Panc1 (cell line): ENCODE measurements around the gene NUMB. TPM values are rescaled to one million over a fixed set of nuclear protein-coding genes. Genes with fewer than 3 reads are reported as not detected.

Experiments
- ATAC-seq: fragments of 200-7000 bp; cut with Tn5 transposase; 2 replicates; pipeline ENCODE4 v1.9.1; 2020; ENCODE audit warnings: mild to moderate bottlenecking, moderate library complexity
- BruUV-seq: library from RNA; stranded (reverse); fragments of 400-500 nt; replicated peaks from 2 replicates; lab custom pipeline; 2021; lab: Mats Ljungman, UMichigan
- CTCF ChIA-PET: fragments of 300-600 bp; sonication (Branson Sonifier 250); formaldehyde crosslinking; loops from one replicate; lab custom pipeline; 2022; ENCODE audit warnings: antibody characterized with exemption; lab: Charles Lee
- POLR2A ChIA-PET: fragments of 300-600 bp; sonication (Branson Sonifier 250); formaldehyde crosslinking; loops from one replicate; lab custom pipeline; 2022; ENCODE audit warnings: antibody characterized with exemption; lab: Charles Lee
- DNase-seq: peaks from one replicate; pipeline ENCODE4 v3.0.0-alpha.2; 2010; ENCODE audit warnings: low read depth, low spot score
- H3K27ac ChIP-seq: 2 replicates; pipeline ENCODE4 v1.5.1; 2011; ENCODE audit warnings: mild to moderate bottlenecking, low read length, inconsistent platforms
- H3K27me3 ChIP-seq: fragments of 200-500 bp; sonication (Bioruptor generic); 2 replicates; pipeline ENCODE4 v1.6.0; 2014; ENCODE audit warnings: low read length, inconsistent platforms; ENCODE audit not compliant: control insufficient read depth, insufficient read depth
- H3K36me3 ChIP-seq: fragments of 200-500 bp; sonication (Bioruptor generic); 2 replicates; pipeline ENCODE4 v1.5.1; 2014; ENCODE audit warnings: inconsistent platforms, mild to moderate bottlenecking, low read length, moderate library complexity; ENCODE audit not compliant: control insufficient read depth, insufficient read depth
- H3K4me1 ChIP-seq: 2 replicates; pipeline ENCODE4 v1.5.1; 2011; ENCODE audit warnings: inconsistent platforms, mild to moderate bottlenecking, low read length, moderate library complexity; ENCODE audit not compliant: control insufficient read depth, insufficient read depth
- H3K4me3 ChIP-seq, 2 experiments: 2 replicates each; pipeline ENCODE4 v1.5.1; 2011 to 2012; ENCODE audit warnings: low read depth in 2 of 2, low read length in 2 of 2, mild to moderate bottlenecking in 2 of 2, inconsistent platforms in 1 of 2, moderate library complexity in 1 of 2
- H3K9me3 ChIP-seq: fragments of 200-500 bp; sonication (Bioruptor generic); 2 replicates; pipeline ENCODE4 v1.5.1; 2014; ENCODE audit warnings: low read depth, mild to moderate bottlenecking, inconsistent platforms, low read length, moderate library complexity; ENCODE audit not compliant: control insufficient read depth, insufficient read depth
- CTCF ChIP-seq: fragments of 450-650 bp; IDR thresholded peaks from 2 replicates; pipeline ENCODE4 v1.5.1; 2017; ENCODE audit warnings: mild to moderate bottlenecking
- POLR2AphosphoS5 ChIP-seq: IDR thresholded peaks from 2 replicates; pipeline ENCODE4 v1.6.1; 2012; ENCODE audit warnings: mild to moderate bottlenecking, low read depth, low read length, moderate library complexity
- REST ChIP-seq, 2 experiments: IDR thresholded peaks; 2 replicates each; pipeline ENCODE4 v1.6.1; 2011 to 2012; ENCODE audit warnings: low read depth in 2 of 2, control low read depth in 1 of 2, low read length in 1 of 2, mild to moderate bottlenecking in 1 of 2, moderate library complexity in 1 of 2; ENCODE audit not compliant: insufficient read depth in 1 of 2
- SIN3A ChIP-seq: IDR thresholded peaks from 2 replicates; pipeline ENCODE4 v1.6.1; 2012; ENCODE audit warnings: low read depth, mild to moderate bottlenecking, low read length, moderate library complexity, borderline replicate concordance; ENCODE audit not compliant: insufficient read depth
- TCF7L2 ChIP-seq: IDR thresholded peaks from 2 replicates; pipeline ENCODE4 v1.6.1; 2011; ENCODE audit warnings: mild to moderate bottlenecking, low read depth, low read length, inconsistent platforms
- in situ Hi-C: cut with HindIII; loops from 2 replicates; pipeline ENCODE4 v1.10.0; 2016; ENCODE audit warnings: low sequenced_read_pairs, low pct_unique_long_range_greater_than_20kb
- intact Hi-C: fragments of 100-400 bp; cut with micrococcal nuclease; formaldehyde crosslinking; loops from one replicate; pipeline ENCODE4 v1.10.0; 2022; ENCODE audit not compliant: unreplicated experiment
- total RNA-seq: library from RNA; stranded (reverse); gene quantifications from one replicate; pipeline ENCODE4 v1.2.1, GENCODE V29; 2021; ENCODE audit not compliant: unreplicated experiment

The NUMB gene
- total RNA-seq, 1 experiment from 2014 or later: 51.5 TPM

- Histone ChIP-seq H3K27me3 (no peaks in the 10 kb centered on the region), H3K27ac (no peak overlapping the region), H3K36me3 (no peaks in the 10 kb centered on the region), H3K4me3 (no peak overlapping the region), H3K9me3 (no peaks in the 10 kb centered on the region), H3K4me1 (no peaks in the 10 kb centered on the region)
- intact Hi-C loops: no loop called here
- DNase-seq (no peak), ATAC-seq (no peak)
- POLR2A ChIA-PET: no interaction called here
- BruUV-seq: no TSS peak
- in situ Hi-C loops: no loop called here
- no peak for TF ChIP-seq POLR2AphosphoS5
- no peak for TF ChIP-seq CTCF
- CTCF ChIA-PET: no interaction called here
These were observed 118.3 kb downstream of the NUMB start for GRCh38 chr14:73339846-73340595.

GRCh38 chr14:73339206-73339605, 119.1 kb downstream of the NUMB start:
- no peaks in the 10 kb centered on the region for H3K4me1 ChIP-seq
- ChIA-PET CTCF (no interaction called here), POLR2A (no interaction called here)
- H3K4me3 ChIP-seq: no peak overlapping the region
- no peaks in the 10 kb centered on the region for H3K36me3 ChIP-seq
- intact Hi-C loops: no loop called here
- DNase-seq (no peak), ATAC-seq (no peak)
- in situ Hi-C loops: no loop called here
- no peaks in the 10 kb centered on the region for H3K27me3 ChIP-seq
- H3K27ac ChIP-seq: no peak overlapping the region
- no peaks in the 10 kb centered on the region for H3K9me3 ChIP-seq
- no TSS peak for BruUV-seq
- TF ChIP-seq POLR2AphosphoS5 (no peak), CTCF (no peak), TCF7L2 (no peak), REST (IDR thresholded peaks at IDR 0.05; ENCODE audit: insufficient read depth in 1 of 2, low read depth in 2 of 2, low read length in 1 of 2) (no peak), SIN3A (no peak)
